GM18511 (cell line): ENCODE data around the gene PPP1R9A.

ENCODE experiments used
- ATAC-seq: cut with Tn5 transposase; IDR thresholded peaks from one replicate; pipeline ENCODE4 v1.9.1; 2021; ENCODE audit warnings: mild to moderate bottlenecking, moderate library complexity; ENCODE audit not compliant: unreplicated experiment

PPP1R9A gene

GRCh38 chr7:95191795-95192194 lies 284.4 kb downstream of the PPP1R9A start:
- ATAC-seq: no peak

GRCh38 chr7:95198863-95199262 lies 291.5 kb downstream of the PPP1R9A start:
- no peak for ATAC-seq

GRCh38 chr7:95199779-95200558 lies 292.6 kb downstream of the PPP1R9A start:
- no peak for ATAC-seq

- no peak for ATAC-seq
These were observed 293.3 kb downstream of the PPP1R9A start for GRCh38 chr7:95200741-95201140.

GRCh38 chr7:95201727-95202126 lies 294.3 kb downstream of the PPP1R9A start:
- no peak for ATAC-seq

- ATAC-seq: no peak
These were observed 297.2 kb downstream of the PPP1R9A start for GRCh38 chr7:95204618-95205017.

GRCh38 chr7:95205665-95206225 lies 298.4 kb downstream of the PPP1R9A start:
- no peak for ATAC-seq

- no peak for ATAC-seq
These were observed 301.9 kb downstream of the PPP1R9A start for GRCh38 chr7:95209276-95209675.

GRCh38 chr7:95209788-95210187 lies 302.4 kb downstream of the PPP1R9A start:
- no peak for ATAC-seq

GRCh38 chr7:95213148-95213547 lies 305.8 kb downstream of the PPP1R9A start:
- no peak for ATAC-seq

- ATAC-seq: no peak
These were observed 306.6 kb downstream of the PPP1R9A start for GRCh38 chr7:95213809-95214492.

- ATAC-seq: no peak
These were observed 312.3 kb downstream of the PPP1R9A start for GRCh38 chr7:95219721-95220120.

GRCh38 chr7:95220328-95220727 lies 312.9 kb downstream of the PPP1R9A start:
- no peak for ATAC-seq

- ATAC-seq: no peak
These were observed 317.9 kb downstream of the PPP1R9A start for GRCh38 chr7:95225301-95225700.

GRCh38 chr7:95229301-95229700 lies 321.9 kb downstream of the PPP1R9A start:
- ATAC-seq: no peak

- no peak for ATAC-seq
These were observed 331.0 kb downstream of the PPP1R9A start for GRCh38 chr7:95238252-95238943.

- ATAC-seq: no peak
These were observed 333.5 kb downstream of the PPP1R9A start for GRCh38 chr7:95240921-95241320.

- ATAC-seq: no peak
These were observed 334.9 kb downstream of the PPP1R9A start for GRCh38 chr7:95242266-95242665.

GRCh38 chr7:95244616-95245015 lies 337.2 kb downstream of the PPP1R9A start:
- ATAC-seq: no peak

- ATAC-seq: no peak
These were observed 338.6 kb downstream of the PPP1R9A start for GRCh38 chr7:95245828-95246500.

GRCh38 chr7:95246831-95247370 lies 339.5 kb downstream of the PPP1R9A start:
- peak; percentile 75 for ATAC-seq
